H1 (cell line): Measurements from ENCODE around the gene CAP2. TPM values are rescaled to one million over a fixed set of nuclear protein-coding genes. Genes with fewer than 3 reads are reported as not detected.

ENCODE experiments used
- ATF2 ChIP-seq: IDR thresholded peaks from 2 replicates; pipeline ENCODE4 v1.6.1; 2012; ENCODE audit warnings: low read length, inconsistent platforms
- BACH1 ChIP-seq: IDR thresholded peaks from 2 replicates; pipeline ENCODE4 v1.6.1; 2012; ENCODE audit warnings: low read length, improper control_type of control experiment
- BCL11A ChIP-seq, 2 experiments: IDR thresholded peaks; one replicate each; pipeline ENCODE4 v1.6.1; 2011; ENCODE audit warnings: low read depth in 2 of 2, low read length in 2 of 2, mild to moderate bottlenecking in 2 of 2
- CHD1 ChIP-seq: IDR thresholded peaks from 2 replicates; pipeline ENCODE4 v1.6.1; 2012; ENCODE audit warnings: low read depth, low read length, improper control_type of control experiment
- GABPA ChIP-seq: IDR thresholded peaks from 2 replicates; pipeline ENCODE4 v1.6.1; 2011; ENCODE audit warnings: mild to moderate bottlenecking, low read length, moderate library complexity, borderline replicate concordance; ENCODE audit not compliant: insufficient read depth
- KDM4A ChIP-seq: IDR thresholded peaks from one replicate; pipeline ENCODE4 v1.7.1; 2012; ENCODE audit warnings: low read depth, mild to moderate bottlenecking, moderate library complexity, low read length, inconsistent platforms; ENCODE audit not compliant: severe bottlenecking
- KDM5A ChIP-seq: fragments of 200-600 bp; IDR thresholded peaks from 2 replicates; pipeline ENCODE4 v1.7.1; 2012; ENCODE audit warnings: mild to moderate bottlenecking, low read length, inconsistent platforms, mixed read lengths
- MAX ChIP-seq: IDR thresholded peaks from 2 replicates; pipeline ENCODE4 v1.6.1; 2012; ENCODE audit warnings: inconsistent platforms
- PHF8 ChIP-seq: fragments of 200-600 bp; sonication (generic); conservative IDR thresholded peaks from 2 replicates; pipeline ENCODE4 v1.7.1; 2012; ENCODE audit warnings: low read depth, mild to moderate bottlenecking, inconsistent platforms, low read length, moderate library complexity
- POLR2A ChIP-seq, 2 experiments: IDR thresholded peaks; 1 replicate in 1 of 2; 2 replicates in 1 of 2; pipeline ENCODE4 v1.6.1; 2011; ENCODE audit warnings: low read depth in 2 of 2, low read length in 2 of 2, mild to moderate bottlenecking in 2 of 2; ENCODE audit errors: control extremely low read depth in 1 of 2
- RBBP5 ChIP-seq: IDR thresholded peaks from 2 replicates; pipeline ENCODE4 v1.7.1; 2012; ENCODE audit warnings: low read depth, mild to moderate bottlenecking, inconsistent platforms, low read length, moderate library complexity, borderline replicate concordance
- RNF2 ChIP-seq: fragments of 200-900, 300-1000 bp; sonication (generic); IDR thresholded peaks from 2 replicates; pipeline ENCODE4 v1.7.1; 2016; ENCODE audit warnings: borderline replicate concordance, low read depth, mild to moderate bottlenecking, antibody characterized with exemption, low read length; ENCODE audit not compliant: poor library complexity, severe bottlenecking; ENCODE audit errors: missing control alignments
- SAP30 ChIP-seq: fragments of 300-600 bp; sonication (generic); IDR thresholded peaks from 2 replicates; pipeline ENCODE4 v1.7.1; 2012; ENCODE audit warnings: low read length, moderate library complexity, mild to moderate bottlenecking, inconsistent platforms; ENCODE audit not compliant: insufficient read depth, insufficient replicate concordance
- SUZ12 ChIP-seq: fragments of 200-600 bp; sonication (generic); IDR thresholded peaks from 2 replicates; pipeline ENCODE4 v1.6.1; 2012; ENCODE audit warnings: mild to moderate bottlenecking, inconsistent platforms, low read length, moderate library complexity, mixed read lengths
- TAF7 ChIP-seq: optimal IDR thresholded peaks from 2 replicates; pipeline ENCODE3; 2011; ENCODE audit warnings: low read depth, mild to moderate bottlenecking, inconsistent platforms, low read length, moderate library complexity, borderline replicate concordance
- polyA plus RNA-seq, 7 experiments: library from polyadenylated mRNA; depleted of rRNA in 3 of 7; stranded (reverse) in 5 of 7; unstranded in 2 of 7; fragments of >200 nt in 5 of 7; fragments of 200-250 nt in 2 of 7; gene quantifications; 1 replicate in 5 of 7; 2 replicates in 1 of 7; 4 replicates in 1 of 7; pipeline versions ENCODE4 v1.2.1 to v1.2.3, GENCODE V29; 2011 to 2013; ENCODE audit warnings: missing spikeins in 2 of 7, mixed read lengths in 2 of 7
- total RNA-seq: library from RNA; stranded (reverse); fragmentation: NEBNext Ultra II Directional; extraction: Animal tissue kit (Norgen Biotek cat#: 25700); gene quantifications from 2 replicates; pipeline ENCODE4 v1.2.1, GENCODE V29; 2021
- TF ChIP-seq, protein P1 (sequence below): IDR thresholded peaks from 2 replicates; pipeline ENCODE4 v1.6.1; 2012; ENCODE audit warnings: inconsistent platforms
- TF ChIP-seq, protein P2 (sequence below): IDR thresholded peaks from 2 replicates; pipeline ENCODE4 v1.6.1; 2011; ENCODE audit warnings: low read depth, mild to moderate bottlenecking, low read length; ENCODE audit not compliant: insufficient read depth

The CAP2 gene
- total and polyA plus RNA-seq, 2 of the 8 experiments (the other 6 are each of a cell fraction or from before 2014, with no cell fraction given): 7.2 to 10.0 TPM

DNA sequence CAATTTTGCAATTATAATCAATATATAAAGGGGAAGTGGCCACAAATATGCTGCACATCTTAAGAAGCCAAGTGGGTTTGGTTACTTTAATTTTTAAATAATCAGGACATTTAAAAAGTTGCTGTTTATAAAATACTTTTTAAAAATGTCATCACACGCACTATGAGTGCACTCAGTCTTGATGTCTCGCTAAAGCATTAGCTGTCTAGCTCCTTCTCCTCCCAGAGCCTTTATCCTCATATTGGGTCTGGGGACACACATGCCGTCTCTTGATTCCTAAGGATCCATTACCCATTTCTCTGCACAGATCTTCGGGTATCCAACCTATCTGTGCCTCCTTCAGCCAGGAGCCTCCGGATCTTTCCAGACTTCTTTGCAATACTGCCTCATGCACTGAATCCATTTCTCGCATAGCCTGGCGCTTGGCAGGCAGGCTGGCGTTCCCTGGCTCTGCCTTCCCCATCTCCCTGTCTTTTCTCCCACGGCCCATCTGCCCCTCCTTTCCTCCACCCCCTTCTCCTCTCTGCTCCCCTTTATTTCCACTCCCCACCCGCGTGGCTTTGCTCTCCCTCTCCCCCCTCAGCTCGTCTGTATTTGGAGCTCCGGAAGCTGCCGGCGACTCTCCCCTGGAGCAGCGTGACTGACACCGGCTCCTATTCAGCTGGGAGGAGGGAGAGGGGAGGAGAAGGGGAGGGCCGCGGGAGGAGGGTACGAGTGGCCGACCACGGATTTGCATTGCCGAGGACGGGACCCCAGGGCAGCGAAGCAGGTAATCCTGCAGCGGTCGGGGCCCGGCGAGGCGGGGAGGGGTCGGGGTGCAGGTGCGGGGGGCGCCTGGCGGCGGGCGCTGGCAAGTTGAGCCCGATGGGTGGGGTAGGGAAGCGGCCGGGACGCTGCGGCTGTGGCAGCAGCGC is at the start of gene CAP2 (continued):
- TF ChIP-seq, protein P1, sequence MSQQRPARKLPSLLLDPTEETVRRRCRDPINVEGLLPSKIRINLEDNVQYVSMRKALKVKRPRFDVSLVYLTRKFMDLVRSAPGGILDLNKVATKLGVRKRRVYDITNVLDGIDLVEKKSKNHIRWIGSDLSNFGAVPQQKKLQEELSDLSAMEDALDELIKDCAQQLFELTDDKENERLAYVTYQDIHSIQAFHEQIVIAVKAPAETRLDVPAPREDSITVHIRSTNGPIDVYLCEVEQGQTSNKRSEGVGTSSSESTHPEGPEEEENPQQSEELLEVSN: peak; percentile 50; the same call in 1 of the 2 replicates
- TF ChIP-seq SUZ12 (no peak), POLR2A (IDR thresholded peaks at IDR 0.05; ENCODE audit: control extremely low read depth in 1 of 2, low read depth in 2 of 2, low read length in 2 of 2) (no peak), RBBP5 (peak; percentile 8; the same call in 1 of the 2 replicates), TAF7 (no peak), BACH1 (no peak), GABPA (no peak), CHD1 (no peak), ATF2 (no peak), MAX (peak; percentile 52), SAP30 (peak; percentile 54), KDM5A (no peak), PHF8 (peak; percentile 52; the same call in 1 of the 2 replicates), RNF2 (no peak), KDM4A (no peak), BCL11A (IDR thresholded peaks at IDR 0.05; ENCODE audit: low read depth in 2 of 2, low read length in 2 of 2) (no peak)
- TF ChIP-seq, protein P2, sequence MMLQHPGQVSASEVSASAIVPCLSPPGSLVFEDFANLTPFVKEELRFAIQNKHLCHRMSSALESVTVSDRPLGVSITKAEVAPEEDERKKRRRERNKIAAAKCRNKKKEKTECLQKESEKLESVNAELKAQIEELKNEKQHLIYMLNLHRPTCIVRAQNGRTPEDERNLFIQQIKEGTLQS: no peak
